Cardiac muscle cell (in vitro differentiated cells and primary cell): ENCODE data around the gene ANKLE1. TPM values are rescaled to one million over a fixed set of nuclear protein-coding genes. Genes with fewer than 3 reads are reported as not detected.
A peak's percentile ranks its signal among the peaks of the same experiment; 100 is the strongest.

Experiments
- DNase-seq, 2 donors: peaks; one replicate each; pipeline versions ENCODE4 v3.0.0 to v3.0.0-alpha.2; 2010 to 2017; ENCODE audit warnings: low read depth in 1 of 2, low spot score in 1 of 2
- H3K27ac ChIP-seq: fragments of 200-600 bp; sonication (generic); 2 replicates; pipeline ENCODE4 v1.5.1; 2016
- H3K27me3 ChIP-seq: fragments of 200-600 bp; sonication (generic); 2 replicates; pipeline ENCODE4 v1.6.0; 2016; ENCODE audit warnings: control low read depth
- H3K36me3 ChIP-seq: fragments of 200-600 bp; sonication (generic); 2 replicates; pipeline ENCODE4 v1.5.1; 2016; ENCODE audit warnings: control low read depth
- H3K4me1 ChIP-seq: fragments of 200-600 bp; sonication (generic); 2 replicates; pipeline ENCODE4 v1.8.1; 2017; ENCODE audit warnings: low read depth, mild to moderate bottlenecking, mixed run types
- H3K4me3 ChIP-seq: fragments of 200-600 bp; sonication (generic); 2 replicates; pipeline ENCODE4 v1.5.1; 2016; ENCODE audit warnings: mild to moderate bottlenecking
- H3K9me3 ChIP-seq: fragments of 200-600 bp; sonication (generic); 2 replicates; pipeline ENCODE4 v1.5.1; 2017; ENCODE audit warnings: low read depth, mild to moderate bottlenecking, control low read depth
- CTCF ChIP-seq: IDR thresholded peaks from 2 replicates; pipeline ENCODE4 v1.5.1; 2012; ENCODE audit warnings: low read depth, mild to moderate bottlenecking, low read length
- polyA plus RNA-seq: library from polyadenylated mRNA; unstranded; fragments of >200 nt; fragmentation: Nextera tagmentation; extraction: Ambion mirVana; gene quantifications from 2 replicates; pipeline ENCODE4 v1.2.1, GENCODE V29; 2016
- total RNA-seq: library from RNA; depleted of rRNA; stranded (reverse); fragments of >200 nt; gene quantifications from 2 replicates; pipeline ENCODE4 v1.2.3, GENCODE V29; 2016

Gene ANKLE1
- total and polyA plus RNA-seq, 2 experiments from 2014 or later = 1.1 to 5.7 TPM

DNA sequence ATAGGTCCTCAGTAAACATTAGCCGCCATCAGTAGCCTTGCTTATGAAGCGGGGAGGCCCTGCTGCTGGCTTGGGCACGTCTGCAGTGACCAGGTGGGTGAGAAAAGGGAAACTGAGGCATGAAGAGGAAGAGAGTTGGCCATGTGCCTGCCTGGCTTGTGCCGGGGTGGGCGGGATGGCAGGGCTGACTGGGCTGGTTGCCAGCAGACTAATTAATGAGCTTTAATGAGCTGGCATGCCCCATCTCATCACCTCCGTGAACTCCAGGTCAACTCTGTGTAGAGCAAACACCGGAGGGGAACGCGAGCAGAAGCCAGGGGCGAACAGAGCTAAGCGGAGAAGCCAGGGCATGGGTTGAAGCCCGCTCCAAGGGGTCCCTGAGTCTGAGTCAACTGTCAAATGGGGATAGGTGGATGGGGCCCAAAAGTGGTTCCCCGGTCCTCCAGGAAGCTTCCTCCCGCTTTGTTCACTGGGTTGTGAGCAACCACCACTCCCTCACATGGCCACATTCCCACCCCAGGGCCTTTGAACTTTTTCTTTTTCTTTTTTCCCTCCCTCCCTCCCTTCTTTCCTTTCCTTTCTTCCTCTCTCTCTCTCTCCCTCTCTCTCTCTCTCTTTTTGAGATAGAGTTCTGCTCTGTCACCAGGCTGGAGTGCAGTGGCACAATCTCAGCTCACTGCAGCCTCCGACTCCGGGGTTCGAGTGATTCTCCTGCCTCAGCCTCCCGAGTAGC is 44.7 kb upstream of the ANKLE1 start:
- DNase-seq = no peak
- no peak for TF ChIP-seq CTCF
- Histone ChIP-seq H3K9me3 (no peaks in the 10 kb centered on the region), H3K4me3 (no peak overlapping the region), H3K4me1 (peaks cover 13% of the 10 kb centered on the region), H3K36me3 (peaks cover 22% of the 10 kb centered on the region), H3K27me3 (no peaks in the 10 kb centered on the region), H3K27ac (peak overlapping the region; percentile 13)

GRCh38 chr19:17237747-17238706 is 43.7 kb upstream of the ANKLE1 start:
- no peak for DNase-seq
- no peaks in the 10 kb centered on the region for H3K9me3 ChIP-seq
- peaks cover 13% of the 10 kb centered on the region for H3K4me1 ChIP-seq
- H3K4me3 ChIP-seq = no peak overlapping the region
- H3K27me3 ChIP-seq = no peaks in the 10 kb centered on the region
- no peak overlapping the region for H3K27ac ChIP-seq
- no peak for TF ChIP-seq CTCF
- H3K36me3 ChIP-seq = peaks cover 13% of the 10 kb centered on the region

- H3K4me1 ChIP-seq = peaks cover 16% of the 10 kb centered on the region
- H3K9me3 ChIP-seq = no peaks in the 10 kb centered on the region
- no peak overlapping the region for H3K27ac ChIP-seq
- no peak overlapping the region for H3K4me3 ChIP-seq
- no peak for TF ChIP-seq CTCF
- peaks cover 9% of the 10 kb centered on the region for H3K36me3 ChIP-seq
- no peak for DNase-seq
- no peaks in the 10 kb centered on the region for H3K27me3 ChIP-seq
These were observed 41.5 kb upstream of the ANKLE1 start for GRCh38 chr19:17240062-17240752.

- no peak for TF ChIP-seq CTCF
These were observed 40.8 kb upstream of the ANKLE1 start for GRCh38 chr19:17240826-17241399.

More at GRCh38 chr19:17240826-17241399, 40.8 kb upstream of the ANKLE1 start:
- Histone ChIP-seq H3K9me3 (no peaks in the 10 kb centered on the region), H3K36me3 (peaks cover 9% of the 10 kb centered on the region), H3K27ac (no peak overlapping the region), H3K4me3 (no peak overlapping the region), H3K4me1 (peaks cover 13% of the 10 kb centered on the region), H3K27me3 (no peaks in the 10 kb centered on the region)
- no peak for DNase-seq
